Measurements from ENCODE around the gene MON2.
"Not testable (repeated sequence)": the region's sequence is repeated elsewhere in the genome, so short reads cannot be mapped to it uniquely, and the experiment has no call there.

Gene MON2, protein sequence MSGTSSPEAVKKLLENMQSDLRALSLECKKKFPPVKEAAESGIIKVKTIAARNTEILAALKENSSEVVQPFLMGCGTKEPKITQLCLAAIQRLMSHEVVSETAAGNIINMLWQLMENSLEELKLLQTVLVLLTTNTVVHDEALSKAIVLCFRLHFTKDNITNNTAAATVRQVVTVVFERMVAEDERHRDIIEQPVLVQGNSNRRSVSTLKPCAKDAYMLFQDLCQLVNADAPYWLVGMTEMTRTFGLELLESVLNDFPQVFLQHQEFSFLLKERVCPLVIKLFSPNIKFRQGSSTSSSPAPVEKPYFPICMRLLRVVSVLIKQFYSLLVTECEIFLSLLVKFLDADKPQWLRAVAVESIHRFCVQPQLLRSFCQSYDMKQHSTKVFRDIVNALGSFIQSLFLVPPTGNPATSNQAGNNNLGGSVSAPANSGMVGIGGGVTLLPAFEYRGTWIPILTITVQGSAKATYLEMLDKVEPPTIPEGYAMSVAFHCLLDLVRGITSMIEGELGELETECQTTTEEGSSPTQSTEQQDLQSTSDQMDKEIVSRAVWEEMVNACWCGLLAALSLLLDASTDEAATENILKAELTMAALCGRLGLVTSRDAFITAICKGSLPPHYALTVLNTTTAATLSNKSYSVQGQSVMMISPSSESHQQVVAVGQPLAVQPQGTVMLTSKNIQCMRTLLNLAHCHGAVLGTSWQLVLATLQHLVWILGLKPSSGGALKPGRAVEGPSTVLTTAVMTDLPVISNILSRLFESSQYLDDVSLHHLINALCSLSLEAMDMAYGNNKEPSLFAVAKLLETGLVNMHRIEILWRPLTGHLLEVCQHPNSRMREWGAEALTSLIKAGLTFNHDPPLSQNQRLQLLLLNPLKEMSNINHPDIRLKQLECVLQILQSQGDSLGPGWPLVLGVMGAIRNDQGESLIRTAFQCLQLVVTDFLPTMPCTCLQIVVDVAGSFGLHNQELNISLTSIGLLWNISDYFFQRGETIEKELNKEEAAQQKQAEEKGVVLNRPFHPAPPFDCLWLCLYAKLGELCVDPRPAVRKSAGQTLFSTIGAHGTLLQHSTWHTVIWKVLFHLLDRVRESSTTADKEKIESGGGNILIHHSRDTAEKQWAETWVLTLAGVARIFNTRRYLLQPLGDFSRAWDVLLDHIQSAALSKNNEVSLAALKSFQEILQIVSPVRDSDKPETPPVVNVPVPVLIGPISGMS (N-terminal part only)

DNA sequence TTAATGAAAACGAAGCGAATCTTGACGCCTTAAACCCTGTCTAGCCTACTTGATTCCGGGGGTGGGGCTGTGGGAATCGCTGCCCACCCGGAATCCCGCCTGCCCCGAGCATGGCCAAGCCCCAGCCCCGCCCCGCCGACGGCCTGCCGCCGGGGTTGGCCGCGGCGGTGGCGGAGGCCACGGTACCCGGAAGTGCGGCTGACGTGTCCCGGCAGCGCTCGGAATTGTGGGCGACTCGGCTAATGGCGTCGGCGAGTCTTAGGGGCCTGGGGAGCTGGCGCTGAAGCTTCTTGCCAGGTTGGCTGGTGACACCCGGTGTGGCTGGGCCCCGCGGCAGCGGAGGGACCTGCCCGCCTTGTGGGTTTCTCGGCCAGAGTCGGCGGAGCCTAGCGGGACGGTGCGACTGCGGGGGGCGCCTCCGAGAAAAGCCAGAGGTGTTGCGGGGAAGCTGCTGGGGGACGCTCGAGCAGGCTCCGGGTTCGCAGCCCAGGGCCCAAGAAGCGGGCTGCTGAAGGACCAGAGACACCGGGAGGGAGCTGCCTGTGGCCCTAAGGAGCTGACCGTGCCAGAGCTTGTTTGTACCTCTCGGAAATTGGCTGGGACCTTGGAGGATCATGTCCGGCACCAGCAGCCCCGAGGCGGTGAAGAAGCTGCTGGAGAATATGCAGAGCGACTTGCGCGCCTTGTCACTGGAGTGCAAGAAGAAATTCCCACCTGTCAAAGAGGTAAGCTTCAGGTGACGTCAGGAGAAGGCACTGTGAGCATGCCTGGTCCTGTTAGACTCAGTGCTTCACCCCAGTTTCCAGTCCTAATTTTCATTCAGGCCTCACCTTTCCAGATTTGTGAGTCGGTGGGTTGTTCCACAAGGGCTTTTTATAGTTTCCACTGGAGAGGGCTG, at the start of gene MON2:
Gene MON2, plus strand, starts transcription at position 233 of the 898 bp plus-strand sequence. Its CDS starts 382 bp downstream, at position 615.
- peak; percentile 90 for DNase-seq (ENCODE audit: insufficient read length, low spot score)
- peak; percentile 91 for FAIRE-seq

GRCh38 chr12:62426089-62426488, 40.5 kb upstream of the MON2 start:
- DNase-seq (ENCODE audit: insufficient read length, low spot score) (no peak), FAIRE-seq (no peak)

- FAIRE-seq: no peak
- no peak for DNase-seq (ENCODE audit: insufficient read length, low spot score)
These were observed 37.2 kb upstream of the MON2 start for GRCh38 chr12:62429457-62429856.

GRCh38 chr12:62434494-62435302, 31.9 kb upstream of the MON2 start:
- DNase-seq (ENCODE audit: insufficient read length, low spot score) (peak; percentile 29), FAIRE-seq (no peak)

- DNase-seq (ENCODE audit: insufficient read length, low spot score): peak; percentile 57
- FAIRE-seq: no peak
These were observed 31.1 kb upstream of the MON2 start for GRCh38 chr12:62435303-62436163.

GRCh38 chr12:62436164-62436503, 30.5 kb upstream of the MON2 start:
- DNase-seq (ENCODE audit: insufficient read length, low spot score) (no peak), FAIRE-seq (no peak)

- FAIRE-seq (no peak), DNase-seq (ENCODE audit: insufficient read length, low spot score) (peak; percentile 54)
These were observed 28.4 kb upstream of the MON2 start for GRCh38 chr12:62438098-62438692.

DNA sequence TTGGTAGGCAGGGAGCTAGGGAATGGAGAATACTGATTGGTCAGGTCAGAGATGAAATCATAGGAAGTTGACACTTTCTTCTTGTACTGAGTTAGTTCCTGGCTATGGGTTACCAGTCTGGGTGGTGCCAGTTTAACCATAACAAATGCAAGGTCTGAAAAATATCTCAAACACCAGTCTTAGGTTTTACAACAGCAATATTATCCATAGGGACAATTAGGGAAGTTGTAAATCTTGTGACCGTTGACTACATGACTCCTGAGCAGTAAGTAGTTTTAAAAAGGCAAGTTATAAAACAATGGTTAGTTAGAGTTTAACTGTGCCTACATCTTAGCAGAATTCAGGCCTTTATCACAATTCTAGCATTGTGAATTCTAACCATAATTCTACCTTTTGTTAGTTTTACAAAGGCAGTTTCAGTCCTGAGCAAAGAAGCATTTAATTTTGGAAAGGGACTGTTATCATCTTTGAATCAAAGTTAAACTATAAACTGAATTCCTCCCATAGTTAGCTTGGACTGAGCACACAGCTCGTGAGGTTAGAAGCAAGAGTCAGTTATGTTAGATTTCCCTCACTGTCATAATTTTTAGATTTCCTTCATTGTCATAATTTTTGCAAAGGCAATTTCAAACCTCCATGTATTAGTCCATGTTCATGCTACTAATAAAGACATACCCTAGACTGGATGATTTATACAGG, 19.7 kb upstream of the MON2 start:
- DNase-seq (ENCODE audit: insufficient read length, low spot score) (no peak), FAIRE-seq (no peak)

GRCh38 chr12:62448436-62448835, 18.2 kb upstream of the MON2 start:
- FAIRE-seq (no peak), DNase-seq (ENCODE audit: insufficient read length, low spot score) (no peak)

DNA sequence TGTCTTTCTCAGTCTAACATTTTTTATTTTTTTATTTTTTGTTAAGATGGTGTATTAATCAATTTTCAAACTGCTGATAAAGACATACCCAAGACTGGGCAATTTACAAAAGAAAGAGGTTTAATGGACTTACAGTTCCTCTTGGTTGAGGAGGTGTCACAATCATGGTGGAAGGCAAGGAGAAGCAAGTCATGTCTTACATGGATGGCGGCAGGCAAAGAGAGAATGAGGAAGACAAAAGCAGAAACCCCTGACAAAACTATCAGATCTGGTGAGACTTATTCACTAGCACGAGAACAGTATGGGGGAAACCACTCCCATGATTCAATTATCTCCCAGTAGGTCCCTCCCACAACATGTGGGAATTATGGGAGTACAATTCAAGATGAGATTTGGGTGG, 11.2 kb upstream of the MON2 start:
- not testable (repeated sequence) for DNase-seq (ENCODE audit: insufficient read length, low spot score); FAIRE-seq

- FAIRE-seq (no peak), DNase-seq (ENCODE audit: insufficient read length, low spot score) (no peak)
These were observed 8.0 kb upstream of the MON2 start for GRCh38 chr12:62458626-62459025.

- DNase-seq (ENCODE audit: insufficient read length, low spot score) (no peak), FAIRE-seq (no peak)
These were observed 6.7 kb upstream of the MON2 start for GRCh38 chr12:62459976-62460375.

DNA sequence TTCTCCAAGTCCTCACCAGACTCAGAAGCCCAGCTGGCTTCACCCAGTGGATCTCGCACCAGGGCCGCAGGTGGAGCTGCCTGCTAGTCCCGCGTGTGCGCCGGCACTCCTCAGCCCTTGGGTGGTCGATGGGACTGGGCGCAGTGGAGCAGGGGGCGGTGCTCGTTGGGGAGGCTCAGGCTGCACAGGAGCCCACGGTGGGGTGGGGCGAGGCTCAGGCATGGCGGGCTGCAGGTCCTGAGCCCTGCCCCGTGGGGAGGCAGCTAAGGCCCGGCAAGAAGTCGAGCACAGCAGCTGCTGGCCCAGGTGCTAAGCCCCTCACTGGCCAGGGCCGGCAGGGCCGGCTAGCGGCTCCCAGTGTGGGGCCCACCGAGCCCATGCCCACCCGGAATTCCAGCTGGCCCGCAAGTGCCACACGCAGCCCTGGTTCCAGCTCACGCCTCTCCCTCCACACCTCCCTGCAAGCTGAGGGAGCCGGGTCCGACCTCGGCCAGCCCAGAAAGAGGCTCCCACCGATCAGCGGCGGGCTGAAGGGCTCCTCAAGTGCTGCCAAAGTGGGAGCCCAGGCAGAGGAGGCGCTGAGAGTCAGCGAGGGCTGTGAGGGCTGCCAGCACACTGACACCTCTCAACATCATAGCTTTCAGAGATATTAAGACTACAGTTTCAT, 5.3 kb upstream of the MON2 start:
- not testable (repeated sequence) for FAIRE-seq; DNase-seq (ENCODE audit: insufficient read length, low spot score)

- not testable (repeated sequence) for DNase-seq (ENCODE audit: insufficient read length, low spot score); FAIRE-seq
These were observed 3.4 kb upstream of the MON2 start for GRCh38 chr12:62463252-62463651.

- peak; percentile 57 for DNase-seq (ENCODE audit: insufficient read length, low spot score)
- no peak for FAIRE-seq
These were observed 520 bp upstream of the MON2 start for GRCh38 chr12:62466018-62466593.

- DNase-seq (ENCODE audit: insufficient read length, low spot score): no peak
- FAIRE-seq: no peak
These were observed 1.8 kb downstream of the MON2 start for GRCh38 chr12:62468397-62468796.

All from HTR-8/SVneo (cell line).